OCI-LY7 (cell line): ENCODE results near the gene EML6.

Experiments used
- EZH2phosphoT487 ChIP-seq: fragments of 200-600 bp; sonication (generic); IDR thresholded peaks from 2 replicates; pipeline ENCODE4 v1.6.1; 2018; ENCODE audit warnings: low read depth, borderline replicate concordance, mild to moderate bottlenecking, mixed run types, antibody characterized with exemption, low read length, moderate library complexity, mixed read lengths
- TF ChIP-seq, protein P1 (sequence below): fragments of 200-600 bp; sonication (generic); conservative IDR thresholded peaks from 2 replicates; pipeline ENCODE4 v1.5.1; 2014; ENCODE audit warnings: mild to moderate bottlenecking, antibody characterized with exemption, low read length, moderate library complexity, mixed read lengths

- TF ChIP-seq, protein P1, sequence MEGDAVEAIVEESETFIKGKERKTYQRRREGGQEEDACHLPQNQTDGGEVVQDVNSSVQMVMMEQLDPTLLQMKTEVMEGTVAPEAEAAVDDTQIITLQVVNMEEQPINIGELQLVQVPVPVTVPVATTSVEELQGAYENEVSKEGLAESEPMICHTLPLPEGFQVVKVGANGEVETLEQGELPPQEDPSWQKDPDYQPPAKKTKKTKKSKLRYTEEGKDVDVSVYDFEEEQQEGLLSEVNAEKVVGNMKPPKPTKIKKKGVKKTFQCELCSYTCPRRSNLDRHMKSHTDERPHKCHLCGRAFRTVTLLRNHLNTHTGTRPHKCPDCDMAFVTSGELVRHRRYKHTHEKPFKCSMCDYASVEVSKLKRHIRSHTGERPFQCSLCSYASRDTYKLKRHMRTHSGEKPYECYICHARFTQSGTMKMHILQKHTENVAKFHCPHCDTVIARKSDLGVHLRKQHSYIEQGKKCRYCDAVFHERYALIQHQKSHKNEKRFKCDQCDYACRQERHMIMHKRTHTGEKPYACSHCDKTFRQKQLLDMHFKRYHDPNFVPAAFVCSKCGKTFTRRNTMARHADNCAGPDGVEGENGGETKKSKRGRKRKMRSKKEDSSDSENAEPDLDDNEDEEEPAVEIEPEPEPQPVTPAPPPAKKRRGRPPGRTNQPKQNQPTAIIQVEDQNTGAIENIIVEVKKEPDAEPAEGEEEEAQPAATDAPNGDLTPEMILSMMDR, result no peak
- TF ChIP-seq EZH2phosphoT487, result no peak
These were observed 117.4 kb downstream of the EML6 start for GRCh38 chr2:54840559-54841468.
